Spleen (tissue), 11 donors: ENCODE results near the gene PCDH15. TPM values are rescaled to one million over a fixed set of nuclear protein-coding genes. Genes with fewer than 3 reads are reported as not detected.
"Not testable (repeated sequence)": the region's sequence is repeated elsewhere in the genome, so short reads cannot be mapped to it uniquely, and the experiment has no call there.

Experiments
- DNase-seq: peaks from one replicate; pipeline ENCODE4 v3.0.0-alpha.2; 2020
- H3K27ac ChIP-seq, 8 donors: fragments of 200-600 bp; sonication (generic) in 7 of 8; 1 replicate in 4 of 8; 2 replicates in 4 of 8; pipeline versions ENCODE4 v1.5.0 to v1.8.0; 2016 to 2021; ENCODE audit warnings: inconsistent platforms in 4 of 8, mild to moderate bottlenecking in 4 of 8, moderate library complexity in 1 of 8
- H3K27me3 ChIP-seq, 7 donors: fragments of 200-600 bp; sonication (generic) in 6 of 7; replicated peaks in 1 of 7; 1 replicate in 4 of 7; 2 replicates in 3 of 7; pipeline versions ENCODE4 v1.5.0 to v1.8.0; 2016 to 2021; ENCODE audit warnings: inconsistent platforms in 3 of 7, mild to moderate bottlenecking in 1 of 7
- H3K36me3 ChIP-seq, 6 donors: fragments of 200-600 bp; sonication (generic) in 5 of 6; 1 replicate in 4 of 6; 2 replicates in 2 of 6; pipeline versions ENCODE4 v1.5.0 to v1.8.0; 2016 to 2021; ENCODE audit warnings: inconsistent platforms in 2 of 6
- H3K4me1 ChIP-seq, 6 donors: fragments of 200-600 bp; sonication (generic) in 5 of 6; 1 replicate in 3 of 6; 2 replicates in 3 of 6; pipeline versions ENCODE4 v1.5.0 to v1.8.0; 2016 to 2021; ENCODE audit warnings: inconsistent platforms in 3 of 6
- H3K4me3 ChIP-seq, 8 donors: fragments of 200-600 bp; sonication (generic) in 7 of 8; 1 replicate in 4 of 8; 2 replicates in 4 of 8; pipeline versions ENCODE4 v1.5.0 to v1.8.0; 2016 to 2021; ENCODE audit warnings: inconsistent platforms in 4 of 8, mild to moderate bottlenecking in 4 of 8, moderate library complexity in 2 of 8
- H3K9me3 ChIP-seq, 8 donors: fragments of 200-600 bp; sonication (generic) in 7 of 8; 1 replicate in 4 of 8; 2 replicates in 4 of 8; pipeline versions ENCODE4 v1.5.0 to v1.8.0; 2016 to 2021; ENCODE audit warnings: inconsistent platforms in 4 of 8
- POLR2A ChIP-seq, 3 donors: fragments of 450-650 bp; IDR thresholded peaks; one replicate each; pipeline ENCODE4 v1.5.1; 2017; ENCODE audit warnings: antibody characterized with exemption in 3 of 3, mild to moderate bottlenecking in 1 of 3
- POLR2AphosphoS5 ChIP-seq, 3 donors: sonication (generic); formaldehyde crosslinking; IDR thresholded peaks; one replicate each; pipeline ENCODE4 v1.5.1; 2017; ENCODE audit warnings: antibody characterized with exemption in 3 of 3
- WGBS, 5 donors: extraction: QIAGEN DNeasy Blood & Tissue Kit in 3 of 5; methylation state at CpG; one replicate each; pipeline versions ENCODE4 v1.1.5 to v1.1.7; 2013 to 2018; 5-methylcytosine and 5-hydroxymethylcytosine counted together
- intact Hi-C: fragments of 100-400 bp; cut with DNase I; formaldehyde crosslinking; loops from one replicate; pipeline ENCODE4 v1.15.0; 2023; ENCODE audit warnings: low total_unique reads
- polyA plus RNA-seq, 3 donors: library from polyadenylated mRNA; stranded (reverse); fragments of 200-250 nt; gene quantifications; one replicate each; pipeline ENCODE4 v1.2.1, GENCODE V29; 2013
- total RNA-seq, 7 donors: library from RNA; depleted of rRNA in 3 of 7; stranded (reverse); fragments of >200 nt in 3 of 7; fragmentation: NEBNext Ultra II Directional in 4 of 7; extraction: Animal tissue kit (Norgen Biotek cat#: 25700) in 4 of 7; gene quantifications; one replicate each; pipeline versions ENCODE4 v1.1.0 to v1.2.1, GENCODE V29; 2016 to 2021
- TF ChIP-seq, protein P1 (sequence below), 11 experiments: fragments of 200-600 bp in 7 of 11; fragments of 450-650 bp in 4 of 11; sonication (generic) in 4 of 11; IDR thresholded peaks in 8 of 11; conservative IDR thresholded peaks in 3 of 11; 1 replicate in 7 of 11; 2 replicates in 4 of 11; pipeline versions ENCODE4 v1.4.0 to v1.8.0; 2016 to 2021; ENCODE audit warnings: antibody characterized with exemption in 11 of 11, inconsistent platforms in 4 of 11, mild to moderate bottlenecking in 1 of 11
- donor health status: healthy with polysubstance abuse.
- donor health status: DM: no; HTN: no; CAD: no; lungs with moderate emphysema.
- donor health status: DM: no; HTN: no; CAD: no.
- donor health status: Bipolar disorder and iron deficiency.
- donor health status: healthy.
- donor health status: DM: no; HTN: no; CAD: no.
- donor health status: DM: yes; HTN: yes; CAD: no.

PCDH15 gene
- total and polyA plus RNA-seq, 10 donors, result 0.24 to 2.1 (median 0.83) TPM

DNA sequence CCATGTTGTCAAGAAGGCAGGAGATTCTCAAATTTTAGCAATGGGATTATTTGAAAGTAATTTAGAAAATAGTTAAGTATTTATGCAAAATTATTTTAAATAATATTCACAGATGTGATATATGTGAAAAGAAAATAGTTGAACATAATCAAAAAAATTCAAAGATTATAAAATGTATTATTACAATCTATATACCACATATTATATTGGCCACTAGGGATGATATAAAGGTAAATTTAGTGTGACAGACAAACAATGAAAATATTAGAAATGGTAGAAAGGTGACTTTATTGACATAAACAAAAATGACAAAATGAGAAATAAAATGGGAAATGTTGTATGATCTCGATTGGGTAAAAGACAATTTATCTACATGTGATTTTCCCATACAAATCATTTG, 385.5 kb downstream of the PCDH15 start:
- Histone ChIP-seq H3K4me3 (no peak overlapping the region), H3K36me3 (no peaks in the 10 kb centered on the region), H3K4me1 (no peaks in the 10 kb centered on the region), H3K27ac (no peak overlapping the region), H3K27me3 (no peaks in the 10 kb centered on the region), H3K9me3 (no peaks in the 10 kb centered on the region)
- 76 to 93% (median 85%) methylated on average over 1 of the region's 1 CpG for WGBS, 5 donors
- TF ChIP-seq POLR2A (IDR thresholded peaks at IDR 0.05) (no peak), POLR2AphosphoS5 (IDR thresholded peaks at IDR 0.05) (no peak)
- TF ChIP-seq, protein P1, sequence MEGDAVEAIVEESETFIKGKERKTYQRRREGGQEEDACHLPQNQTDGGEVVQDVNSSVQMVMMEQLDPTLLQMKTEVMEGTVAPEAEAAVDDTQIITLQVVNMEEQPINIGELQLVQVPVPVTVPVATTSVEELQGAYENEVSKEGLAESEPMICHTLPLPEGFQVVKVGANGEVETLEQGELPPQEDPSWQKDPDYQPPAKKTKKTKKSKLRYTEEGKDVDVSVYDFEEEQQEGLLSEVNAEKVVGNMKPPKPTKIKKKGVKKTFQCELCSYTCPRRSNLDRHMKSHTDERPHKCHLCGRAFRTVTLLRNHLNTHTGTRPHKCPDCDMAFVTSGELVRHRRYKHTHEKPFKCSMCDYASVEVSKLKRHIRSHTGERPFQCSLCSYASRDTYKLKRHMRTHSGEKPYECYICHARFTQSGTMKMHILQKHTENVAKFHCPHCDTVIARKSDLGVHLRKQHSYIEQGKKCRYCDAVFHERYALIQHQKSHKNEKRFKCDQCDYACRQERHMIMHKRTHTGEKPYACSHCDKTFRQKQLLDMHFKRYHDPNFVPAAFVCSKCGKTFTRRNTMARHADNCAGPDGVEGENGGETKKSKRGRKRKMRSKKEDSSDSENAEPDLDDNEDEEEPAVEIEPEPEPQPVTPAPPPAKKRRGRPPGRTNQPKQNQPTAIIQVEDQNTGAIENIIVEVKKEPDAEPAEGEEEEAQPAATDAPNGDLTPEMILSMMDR (IDR thresholded peaks at IDR 0.05 in 8 of 11, conservative IDR thresholded peaks at IDR 0.05 in 3 of 11), result no peak
- DNase-seq, result no peak
- intact Hi-C loops, result no loop called here

DNA sequence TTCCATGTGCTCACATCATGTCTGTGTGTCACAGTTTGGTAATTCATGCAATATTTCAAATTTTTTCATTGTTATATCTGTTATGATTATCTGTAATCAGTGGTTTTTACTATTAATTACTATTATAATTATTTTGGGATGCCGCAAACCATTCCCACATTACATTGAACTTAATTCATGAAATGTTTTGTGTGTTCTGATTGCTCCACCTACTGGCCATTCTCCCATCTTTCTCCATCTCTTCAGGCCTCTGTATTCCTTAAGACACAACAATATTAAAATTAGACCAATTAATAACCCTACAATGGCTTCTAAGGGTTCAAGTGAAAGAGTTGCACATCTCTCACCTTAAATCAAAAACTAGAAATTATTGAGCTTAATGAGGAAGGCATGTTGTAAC, 398.5 kb downstream of the PCDH15 start:
- DNase-seq, result no peak
- Histone ChIP-seq H3K9me3 (peaks cover 0 to 6% (median 0%) of the 10 kb centered on the region in 8 donors), H3K27me3 (no peaks in the 10 kb centered on the region), H3K4me1 (no peaks in the 10 kb centered on the region), H3K36me3 (no peaks in the 10 kb centered on the region), H3K4me3 (no peak overlapping the region), H3K27ac (no peak overlapping the region)
- 60 to 69% (median 63%) methylated on average over 1 of the region's 1 CpG for WGBS, 5 donors
- no peak for TF ChIP-seq POLR2A (IDR thresholded peaks at IDR 0.05)
- TF ChIP-seq, protein P1 (IDR thresholded peaks at IDR 0.05 in 8 of 11, conservative IDR thresholded peaks at IDR 0.05 in 3 of 11), result peak in 3 of 11 experiments; percentile 7 to 37 (median 21)
- no peak for TF ChIP-seq POLR2AphosphoS5 (IDR thresholded peaks at IDR 0.05)
- intact Hi-C loops, result no loop called here

GRCh38 chr10:54396031-54396430, 405.0 kb downstream of the PCDH15 start:
- DNase-seq, result no peak
- no peaks in the 10 kb centered on the region for H3K27me3 ChIP-seq
- 71 to 90% (median 85%) methylated on average over 6 of the region's 6 CpGs for WGBS, 5 donors
- no peaks in the 10 kb centered on the region for H3K4me1 ChIP-seq
- peaks cover 0 to 12% (median 0%) of the 10 kb centered on the region in 8 donors for H3K9me3 ChIP-seq
- no peaks in the 10 kb centered on the region for H3K36me3 ChIP-seq
- no peak overlapping the region for H3K27ac ChIP-seq
- intact Hi-C loops, result no loop called here
- no peak overlapping the region for H3K4me3 ChIP-seq
- TF ChIP-seq, protein P1 (IDR thresholded peaks at IDR 0.05 in 8 of 11, conservative IDR thresholded peaks at IDR 0.05 in 3 of 11), result no peak
- TF ChIP-seq POLR2A (IDR thresholded peaks at IDR 0.05) (no peak), POLR2AphosphoS5 (IDR thresholded peaks at IDR 0.05) (no peak)

GRCh38 chr10:54394598-54394997, 406.4 kb downstream of the PCDH15 start:
- H3K27me3 ChIP-seq, H3K27ac ChIP-seq, DNase-seq, H3K36me3 ChIP-seq, H3K4me3 ChIP-seq, H3K4me1 ChIP-seq, intact Hi-C loops: not testable (repeated sequence)
- WGBS, 5 donors, result 82 to 95% (median 85%) methylated on average over 6 of the region's 6 CpGs
- H3K9me3 ChIP-seq, result peaks cover 0 to 12% (median 0%) of the 10 kb centered on the region in 8 donors

- Histone ChIP-seq H3K27me3 (no peaks in the 10 kb centered on the region), H3K27ac (no peak overlapping the region), H3K36me3 (no peaks in the 10 kb centered on the region), H3K9me3 (no peaks in the 10 kb centered on the region), H3K4me3 (no peak overlapping the region), H3K4me1 (no peaks in the 10 kb centered on the region)
- TF ChIP-seq, protein P1 (IDR thresholded peaks at IDR 0.05 in 8 of 11, conservative IDR thresholded peaks at IDR 0.05 in 3 of 11), result no peak
- TF ChIP-seq POLR2A (IDR thresholded peaks at IDR 0.05), result no peak
- no peak for TF ChIP-seq POLR2AphosphoS5 (IDR thresholded peaks at IDR 0.05)
- intact Hi-C loops, result no loop called here
- DNase-seq, result no peak
- WGBS, 5 donors, result 56 to 81% (median 67%) methylated on average over 1 of the region's 1 CpG
These were observed 428.9 kb downstream of the PCDH15 start for GRCh38 chr10:54372179-54372578.
